ENCODE data around the gene SLC25A40. TPM values are rescaled to one million over a fixed set of nuclear protein-coding genes. Genes with fewer than 3 reads are reported as not detected.
"Not testable (repeated sequence)": the region's sequence is repeated elsewhere in the genome, so short reads cannot be mapped to it uniquely, and the experiment has no call there.

The SLC25A40 gene
- total RNA-seq, 1 experiment from 2014 or later, result 29.6 TPM

DNA sequence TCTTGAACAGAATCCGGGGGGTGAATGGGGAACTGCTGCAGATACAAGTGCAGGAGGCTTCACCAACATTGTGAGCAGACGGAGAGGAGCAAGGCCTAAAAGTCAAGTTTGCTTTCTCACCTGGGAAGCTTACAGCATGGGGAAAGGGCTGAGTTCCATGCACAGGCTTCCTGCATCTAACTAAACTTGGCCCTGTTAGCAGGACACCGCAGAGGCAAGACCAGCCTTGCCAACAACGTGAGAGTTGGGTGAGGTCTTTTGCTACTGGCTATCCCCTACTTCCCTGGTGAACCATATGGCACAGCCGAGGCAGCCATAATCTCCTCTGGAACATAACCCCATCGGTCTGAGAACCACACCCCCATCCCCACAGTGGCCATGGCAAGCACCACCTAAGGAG, 43.7 kb upstream of the SLC25A40 start:
- H3K4me1 ChIP-seq (ENCODE audit: insufficient read depth, low read length, poor library complexity, severe bottlenecking), result no peaks in the 10 kb centered on the region
- CTCF ChIA-PET, result no interaction called here
- BruUV-seq (replicated peaks), result no TSS peak

DNA sequence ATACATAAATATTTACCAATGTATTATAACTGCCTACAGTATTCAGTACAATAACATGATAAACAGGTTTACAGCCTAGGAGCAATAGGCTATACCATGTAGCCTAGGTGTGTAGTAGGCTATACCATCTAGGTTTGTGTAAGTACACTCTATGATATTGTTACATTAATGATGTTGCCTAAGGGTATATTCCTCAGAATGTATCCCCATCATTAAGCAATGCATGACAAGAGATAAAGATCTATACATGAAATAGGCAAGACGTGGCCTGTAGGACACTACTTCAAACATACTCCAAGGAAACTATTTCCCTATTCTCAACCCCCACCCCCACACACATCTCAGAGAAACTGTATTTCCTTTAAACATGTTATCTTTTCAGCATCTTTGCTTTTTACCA, 42.6 kb upstream of the SLC25A40 start:
- POLR2A ChIA-PET (ENCODE audit: low non-redundant PET), result no interaction called here
- H3K27me3 ChIP-seq (replicated peaks; ENCODE audit: insufficient read depth, low read depth, low read length, poor library complexity), result no peaks in the 10 kb centered on the region
- H3K4me3 ChIP-seq (ENCODE audit: low read depth, low read length, poor library complexity, severe bottlenecking), result no peak overlapping the region
- BruUV-seq (replicated peaks), result no TSS peak
- H3K36me3 ChIP-seq (ENCODE audit: insufficient read depth, low read length, poor library complexity, severe bottlenecking), result no peaks in the 10 kb centered on the region
- intact Hi-C loops (cut with micrococcal nuclease; ENCODE audit: unreplicated experiment), result no loop called here
- no peaks in the 10 kb centered on the region for H3K4me1 ChIP-seq (ENCODE audit: insufficient read depth, low read length, poor library complexity, severe bottlenecking)
- no peaks in the 10 kb centered on the region for H3K9me3 ChIP-seq (ENCODE audit: low read depth, low read length, poor library complexity, severe bottlenecking)
- TF ChIP-seq, protein P1, sequence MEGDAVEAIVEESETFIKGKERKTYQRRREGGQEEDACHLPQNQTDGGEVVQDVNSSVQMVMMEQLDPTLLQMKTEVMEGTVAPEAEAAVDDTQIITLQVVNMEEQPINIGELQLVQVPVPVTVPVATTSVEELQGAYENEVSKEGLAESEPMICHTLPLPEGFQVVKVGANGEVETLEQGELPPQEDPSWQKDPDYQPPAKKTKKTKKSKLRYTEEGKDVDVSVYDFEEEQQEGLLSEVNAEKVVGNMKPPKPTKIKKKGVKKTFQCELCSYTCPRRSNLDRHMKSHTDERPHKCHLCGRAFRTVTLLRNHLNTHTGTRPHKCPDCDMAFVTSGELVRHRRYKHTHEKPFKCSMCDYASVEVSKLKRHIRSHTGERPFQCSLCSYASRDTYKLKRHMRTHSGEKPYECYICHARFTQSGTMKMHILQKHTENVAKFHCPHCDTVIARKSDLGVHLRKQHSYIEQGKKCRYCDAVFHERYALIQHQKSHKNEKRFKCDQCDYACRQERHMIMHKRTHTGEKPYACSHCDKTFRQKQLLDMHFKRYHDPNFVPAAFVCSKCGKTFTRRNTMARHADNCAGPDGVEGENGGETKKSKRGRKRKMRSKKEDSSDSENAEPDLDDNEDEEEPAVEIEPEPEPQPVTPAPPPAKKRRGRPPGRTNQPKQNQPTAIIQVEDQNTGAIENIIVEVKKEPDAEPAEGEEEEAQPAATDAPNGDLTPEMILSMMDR (conservative IDR thresholded peaks at IDR 0.05; ENCODE audit: low read depth, low read length), result no peak
- TF ChIP-seq EZH2 (IDR thresholded peaks at IDR 0.05; ENCODE audit: borderline replicate concordance, low read depth, low read length, poor library complexity, severe bottlenecking), result no peak
- H3K27ac ChIP-seq (ENCODE audit: low read depth, low read length, poor library complexity, severe bottlenecking), result no peak overlapping the region
- DNase-seq (ENCODE audit: low spot score), result no peak
- CTCF ChIA-PET, result no interaction called here

More for the DNA sequence above, 43.7 kb upstream of the SLC25A40 start:
- Histone ChIP-seq H3K4me3 (ENCODE audit: low read depth, low read length, poor library complexity, severe bottlenecking) (no peak overlapping the region), H3K27ac (ENCODE audit: low read depth, low read length, poor library complexity, severe bottlenecking) (no peak overlapping the region), H3K9me3 (ENCODE audit: low read depth, low read length, poor library complexity, severe bottlenecking) (no peaks in the 10 kb centered on the region), H3K36me3 (ENCODE audit: insufficient read depth, low read length, poor library complexity, severe bottlenecking) (no peaks in the 10 kb centered on the region), H3K27me3 (replicated peaks; ENCODE audit: insufficient read depth, low read depth, low read length, poor library complexity) (no peaks in the 10 kb centered on the region)
- no peak for TF ChIP-seq EZH2 (IDR thresholded peaks at IDR 0.05; ENCODE audit: borderline replicate concordance, low read depth, low read length, poor library complexity, severe bottlenecking)
- TF ChIP-seq, protein P1 (conservative IDR thresholded peaks at IDR 0.05; ENCODE audit: low read depth, low read length), result no peak
- POLR2A ChIA-PET (ENCODE audit: low non-redundant PET), result no interaction called here
- no peak for DNase-seq (ENCODE audit: low spot score)
- intact Hi-C loops (cut with micrococcal nuclease; ENCODE audit: unreplicated experiment), result no loop called here

DNA sequence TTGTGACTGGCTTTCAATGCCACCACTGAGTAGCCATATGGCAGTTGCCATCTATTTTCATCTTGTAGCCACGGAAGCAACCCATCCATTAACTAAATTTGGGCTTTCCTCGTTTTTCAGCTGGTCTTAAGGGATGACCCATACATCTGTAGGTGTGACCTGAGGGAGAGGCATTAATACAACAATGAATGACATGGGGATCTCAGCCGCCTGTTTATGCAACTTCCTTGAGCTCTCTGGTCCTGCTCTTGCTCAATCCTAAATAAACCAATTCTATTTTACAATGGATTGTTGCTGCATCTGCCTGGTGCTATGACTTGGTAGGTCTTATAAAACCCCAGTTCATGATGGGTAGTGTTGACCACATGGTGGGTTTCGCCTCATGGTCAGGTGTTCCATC, 36.0 kb upstream of the SLC25A40 start:
- Histone ChIP-seq H3K9me3 (ENCODE audit: low read depth, low read length, poor library complexity, severe bottlenecking) (no peaks in the 10 kb centered on the region), H3K27ac (ENCODE audit: low read depth, low read length, poor library complexity, severe bottlenecking) (no peak overlapping the region), H3K27me3 (replicated peaks; ENCODE audit: insufficient read depth, low read depth, low read length, poor library complexity) (no peaks in the 10 kb centered on the region), H3K36me3 (ENCODE audit: insufficient read depth, low read length, poor library complexity, severe bottlenecking) (peaks cover 10% of the 10 kb centered on the region), H3K4me3 (ENCODE audit: low read depth, low read length, poor library complexity, severe bottlenecking) (no peak overlapping the region), H3K4me1 (ENCODE audit: insufficient read depth, low read length, poor library complexity, severe bottlenecking) (no peaks in the 10 kb centered on the region)
- BruUV-seq (replicated peaks), result no TSS peak
- CTCF ChIA-PET, result no interaction called here
- TF ChIP-seq EZH2 (IDR thresholded peaks at IDR 0.05; ENCODE audit: borderline replicate concordance, low read depth, low read length, poor library complexity, severe bottlenecking), result no peak
- TF ChIP-seq, protein P1 (conservative IDR thresholded peaks at IDR 0.05; ENCODE audit: low read depth, low read length), result no peak
- intact Hi-C loops (cut with micrococcal nuclease; ENCODE audit: unreplicated experiment), result no loop called here
- DNase-seq (ENCODE audit: low spot score), result no peak
- POLR2A ChIA-PET (ENCODE audit: low non-redundant PET), result no interaction called here

DNA sequence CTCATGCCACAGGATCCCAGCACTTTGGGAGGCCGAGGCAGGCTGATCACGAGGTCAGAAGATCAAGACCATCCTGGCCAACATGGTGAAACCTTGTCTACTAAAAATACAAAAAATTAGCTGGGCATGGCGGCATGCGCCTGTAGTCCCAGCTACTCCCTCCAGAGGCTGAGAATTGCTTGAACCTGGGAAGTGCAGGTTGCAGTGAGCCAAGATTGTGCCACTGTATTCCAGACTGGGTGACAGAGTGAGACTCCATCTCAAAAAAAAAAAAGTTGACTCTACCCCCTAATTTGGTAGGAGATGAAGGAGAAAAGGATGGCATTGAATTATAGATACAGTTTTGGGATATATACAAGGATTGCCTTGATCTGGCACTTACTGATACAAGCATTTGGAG, 32.7 kb upstream of the SLC25A40 start:
- CTCF ChIA-PET; intact Hi-C loops (cut with micrococcal nuclease; ENCODE audit: unreplicated experiment); H3K4me3 ChIP-seq (ENCODE audit: low read depth, low read length, poor library complexity, severe bottlenecking); H3K27ac ChIP-seq (ENCODE audit: low read depth, low read length, poor library complexity, severe bottlenecking); H3K9me3 ChIP-seq (ENCODE audit: low read depth, low read length, poor library complexity, severe bottlenecking); BruUV-seq (replicated peaks); POLR2A ChIA-PET (ENCODE audit: low non-redundant PET); H3K27me3 ChIP-seq (replicated peaks; ENCODE audit: insufficient read depth, low read depth, low read length, poor library complexity); DNase-seq (ENCODE audit: low spot score); H3K4me1 ChIP-seq (ENCODE audit: insufficient read depth, low read length, poor library complexity, severe bottlenecking): not testable (repeated sequence)
- peaks cover 23% of the 10 kb centered on the region for H3K36me3 ChIP-seq (ENCODE audit: insufficient read depth, low read length, poor library complexity, severe bottlenecking)

DNA sequence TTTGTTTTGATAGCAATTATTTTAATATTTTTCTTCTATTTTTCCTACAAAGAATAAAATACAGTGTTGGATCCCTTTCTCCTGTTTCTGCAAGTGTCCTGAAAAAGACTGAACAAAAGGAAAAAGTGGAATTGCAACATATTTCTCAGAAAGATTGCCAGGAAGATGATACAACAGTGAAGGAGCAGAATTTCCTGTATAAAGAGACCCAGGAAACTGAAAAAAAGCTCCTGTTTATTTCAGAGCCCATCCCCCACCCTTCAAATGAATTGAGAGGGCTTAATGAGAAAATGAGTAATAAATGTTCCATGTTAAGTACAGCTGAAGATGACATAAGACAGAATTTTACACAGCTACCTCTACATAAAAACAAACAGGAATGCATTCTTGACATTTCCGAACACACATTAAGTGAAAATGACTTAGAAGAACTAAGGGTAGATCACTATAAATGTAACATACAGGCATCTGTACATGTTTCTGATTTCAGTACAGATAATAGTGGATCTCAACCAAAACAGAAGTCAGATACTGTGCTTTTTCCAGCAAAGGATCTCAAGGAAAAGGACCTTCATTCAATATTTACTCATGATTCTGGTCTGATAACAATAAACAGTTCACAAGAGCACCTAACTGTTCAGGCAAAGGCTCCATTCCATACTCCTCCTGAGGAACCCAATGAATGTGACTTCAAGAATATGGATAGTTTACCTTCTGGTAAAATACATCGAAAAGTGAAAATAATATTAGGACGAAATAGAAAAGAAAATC, 31.2 kb upstream of the SLC25A40 start:
- POLR2A ChIA-PET (ENCODE audit: low non-redundant PET); H3K4me3 ChIP-seq (ENCODE audit: low read depth, low read length, poor library complexity, severe bottlenecking); H3K27ac ChIP-seq (ENCODE audit: low read depth, low read length, poor library complexity, severe bottlenecking); H3K27me3 ChIP-seq (replicated peaks; ENCODE audit: insufficient read depth, low read depth, low read length, poor library complexity); H3K4me1 ChIP-seq (ENCODE audit: insufficient read depth, low read length, poor library complexity, severe bottlenecking); CTCF ChIA-PET; H3K9me3 ChIP-seq (ENCODE audit: low read depth, low read length, poor library complexity, severe bottlenecking); intact Hi-C loops (cut with micrococcal nuclease; ENCODE audit: unreplicated experiment): not testable (repeated sequence)
- BruUV-seq (replicated peaks), result TSS peak; percentile 26
- DNase-seq (ENCODE audit: low spot score), result peak; percentile 39
- peaks cover 34% of the 10 kb centered on the region for H3K36me3 ChIP-seq (ENCODE audit: insufficient read depth, low read length, poor library complexity, severe bottlenecking)

All from A673 (cell line).